GM21390 (cell line): ENCODE measurements around the gene IQSEC1.
A peak's percentile ranks its signal among the peaks of the same experiment; 100 is the strongest.

Source experiments
- ATAC-seq: cut with Tn5 transposase; IDR thresholded peaks from one replicate; pipeline ENCODE4 v1.9.1; 2021; ENCODE audit not compliant: unreplicated experiment

The IQSEC1 gene

GRCh38 chr3:13107661-13108060 is 34.4 kb upstream of the IQSEC1 start:
- no peak for ATAC-seq

- ATAC-seq: no peak
Measured at GRCh38 chr3:13106308-13107001, 33.2 kb upstream of the IQSEC1 start.

GRCh38 chr3:13105896-13106250 is 32.6 kb upstream of the IQSEC1 start:
- no peak for ATAC-seq

- ATAC-seq: no peak
Measured at GRCh38 chr3:13105181-13105895, 32.1 kb upstream of the IQSEC1 start.

GRCh38 chr3:13104511-13104910 is 31.3 kb upstream of the IQSEC1 start:
- no peak for ATAC-seq

- ATAC-seq: no peak
Measured at GRCh38 chr3:13103416-13104058, 30.3 kb upstream of the IQSEC1 start.

GRCh38 chr3:13102386-13103345 is 29.4 kb upstream of the IQSEC1 start:
- ATAC-seq: no peak

- ATAC-seq: no peak
Measured at GRCh38 chr3:13099707-13100106, 26.5 kb upstream of the IQSEC1 start.

GRCh38 chr3:13098192-13098988 is 25.2 kb upstream of the IQSEC1 start:
- ATAC-seq: no peak

GRCh38 chr3:13096356-13096755 is 23.1 kb upstream of the IQSEC1 start:
- ATAC-seq: no peak

GRCh38 chr3:13095408-13095937 is 22.2 kb upstream of the IQSEC1 start:
- no peak for ATAC-seq

- ATAC-seq: no peak
Measured at GRCh38 chr3:13093687-13094086, 20.5 kb upstream of the IQSEC1 start.

- ATAC-seq: no peak
Measured at GRCh38 chr3:13092621-13093617, 19.7 kb upstream of the IQSEC1 start.

- no peak for ATAC-seq
Measured at GRCh38 chr3:13091898-13092611, 18.8 kb upstream of the IQSEC1 start.

- peak; percentile 42 for ATAC-seq
Measured at GRCh38 chr3:13088028-13089006, 15.1 kb upstream of the IQSEC1 start.

- ATAC-seq: no peak
Measured at GRCh38 chr3:13087320-13087990, 14.2 kb upstream of the IQSEC1 start.
